Naive B cell (primary cell): Measurements from ENCODE around the gene STARD3. TPM values are rescaled to one million over a fixed set of nuclear protein-coding genes. Genes with fewer than 3 reads are reported as not detected.

Experiments used
- ATAC-seq, 2 donors: fragments of 150-1000 bp; cut with Tn5 transposase; 2 replicates each; pipeline ENCODE4 v1.10.0; 2021; ENCODE audit warnings: low read depth in 2 of 2, mild to moderate bottlenecking in 2 of 2, moderate library complexity in 2 of 2
- DNase-seq: peaks from one replicate; pipeline ENCODE4 v3.0.0; 2022
- H3K27ac Mint-ChIP-seq, 6 donors: one replicate each; pipeline ENCODE4 v1.8.0; 2020 to 2022; ENCODE audit warnings: mild to moderate bottlenecking in 6 of 6, mixed read lengths in 6 of 6, moderate library complexity in 5 of 6, inconsistent platforms in 2 of 6
- H3K27me3 Mint-ChIP-seq, 3 donors: one replicate each; pipeline ENCODE4 v1.8.0; 2021 to 2022; ENCODE audit warnings: mixed read lengths in 3 of 3, mild to moderate bottlenecking in 1 of 3
- H3K36me3 Mint-ChIP-seq, 2 donors: one replicate each; pipeline ENCODE4 v1.8.0; 2020 to 2022; ENCODE audit warnings: mixed read lengths in 2 of 2, inconsistent platforms in 1 of 2, mild to moderate bottlenecking in 1 of 2
- H3K4me1 Mint-ChIP-seq, 3 donors: one replicate each; pipeline ENCODE4 v1.8.0; 2020 to 2022; ENCODE audit warnings: mixed read lengths in 3 of 3, inconsistent platforms in 1 of 3, mild to moderate bottlenecking in 1 of 3, moderate library complexity in 1 of 3
- H3K4me3 Mint-ChIP-seq, 8 donors: one replicate each; pipeline ENCODE4 v1.8.0; 2020 to 2022; ENCODE audit warnings: mild to moderate bottlenecking in 8 of 8, mixed read lengths in 8 of 8, moderate library complexity in 8 of 8, inconsistent platforms in 2 of 8
- H3K9me3 Mint-ChIP-seq, 7 donors: one replicate each; pipeline ENCODE4 v1.8.0; 2020 to 2022; ENCODE audit warnings: mixed read lengths in 7 of 7, mild to moderate bottlenecking in 5 of 7, inconsistent platforms in 2 of 7, moderate library complexity in 1 of 7
- polyA plus RNA-seq, 6 donors: library from polyadenylated mRNA; unstranded; fragments of 300-500 nt; fragmentation: Illumina TruSeq; gene quantifications; one replicate each; pipeline ENCODE4 v1.2.3, GENCODE V29; 2021; ENCODE audit warnings: low read depth in 6 of 6

Gene STARD3
- polyA plus RNA-seq, 6 donors from 2014 or later, result 30.7 to 53.7 (median 42.0) TPM

DNA sequence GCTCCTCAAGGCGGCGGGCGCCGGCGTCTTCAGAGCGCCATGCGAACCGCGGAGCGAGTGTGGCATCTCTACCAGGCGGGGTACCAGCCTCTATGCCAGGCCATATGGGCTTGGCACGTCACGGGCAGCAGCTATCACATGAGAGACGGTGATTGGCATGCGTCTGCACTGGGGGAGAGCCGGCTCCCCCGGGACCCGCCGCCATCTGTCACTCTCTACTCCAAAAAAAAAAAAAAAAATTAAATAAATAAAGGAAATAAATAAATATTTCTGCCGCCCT, 29.2 kb upstream of the STARD3 start, which contains the start of gene NEUROD2:
TSS of gene NEUROD2 (minus strand) at position 70 of the 280 bp plus-strand sequence. CDS start 1,321 bp downstream, outside the sequence.
- Mint-ChIP-seq H3K36me3 (no peaks in the 10 kb centered on the region), H3K27ac (peak within 1 kb of the TSS in 3 of 6 donors; percentile 23 to 47 (median 37)), H3K9me3 (no peaks in the 10 kb centered on the region), H3K27me3 (peaks cover 39 to 68% (median 56%) of the 10 kb centered on the region in 3 donors), H3K4me1 (peaks cover 18 to 28% (median 27%) of the 10 kb centered on the region in 3 donors), H3K4me3 (peak within 1 kb of the TSS in 7 of 8 donors; percentile 45 to 76 (median 60))
- DNase-seq, result no peak
- ATAC-seq, result peak; percentile 58 to 60

DNA sequence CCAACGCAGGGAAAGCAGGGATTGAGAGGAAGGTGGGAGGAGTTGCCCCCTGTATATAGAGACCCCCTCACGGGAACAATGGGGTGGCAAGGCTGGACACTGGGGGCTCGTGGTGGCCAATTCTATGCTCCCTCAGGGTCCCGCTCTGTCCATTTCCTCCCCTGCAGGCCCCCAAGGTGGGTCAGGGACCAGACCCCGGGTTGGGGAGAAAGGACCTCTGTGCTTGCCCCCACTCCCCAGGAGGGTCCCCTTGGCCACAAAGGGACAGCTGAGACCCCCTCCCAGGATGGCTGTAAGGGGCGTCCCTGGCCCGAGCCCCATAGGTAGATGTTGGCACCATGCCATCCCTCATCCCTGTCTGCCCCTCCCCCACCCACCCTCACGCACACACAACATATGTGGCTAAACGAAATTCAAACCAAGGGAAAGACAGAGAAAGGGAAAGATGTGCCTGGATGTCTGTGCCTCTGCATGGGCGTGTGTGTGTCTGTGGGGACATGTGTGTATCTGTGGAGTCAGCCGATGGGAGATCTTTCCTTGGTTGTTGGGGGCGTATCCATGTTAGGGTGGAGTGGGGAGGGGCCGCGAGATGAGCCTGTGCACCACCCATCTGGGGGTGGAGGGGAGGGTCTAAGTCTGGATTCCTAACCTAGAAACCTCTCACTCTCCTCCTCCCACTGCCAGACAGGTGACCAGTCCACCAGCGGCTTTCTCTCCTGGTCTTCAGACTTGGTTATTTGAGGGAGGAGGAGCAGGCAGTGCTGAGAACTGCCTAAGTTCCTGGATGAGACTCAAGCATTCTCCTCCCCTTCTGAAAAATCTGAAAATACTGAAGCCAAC, 28.6 kb upstream of the STARD3 start:
- Mint-ChIP-seq H3K27me3 (peaks cover 38 to 68% (median 56%) of the 10 kb centered on the region in 3 donors), H3K4me3 (peak overlapping the region in 3 of 8 donors; percentile 6 to 71 (median 62))

DNA sequence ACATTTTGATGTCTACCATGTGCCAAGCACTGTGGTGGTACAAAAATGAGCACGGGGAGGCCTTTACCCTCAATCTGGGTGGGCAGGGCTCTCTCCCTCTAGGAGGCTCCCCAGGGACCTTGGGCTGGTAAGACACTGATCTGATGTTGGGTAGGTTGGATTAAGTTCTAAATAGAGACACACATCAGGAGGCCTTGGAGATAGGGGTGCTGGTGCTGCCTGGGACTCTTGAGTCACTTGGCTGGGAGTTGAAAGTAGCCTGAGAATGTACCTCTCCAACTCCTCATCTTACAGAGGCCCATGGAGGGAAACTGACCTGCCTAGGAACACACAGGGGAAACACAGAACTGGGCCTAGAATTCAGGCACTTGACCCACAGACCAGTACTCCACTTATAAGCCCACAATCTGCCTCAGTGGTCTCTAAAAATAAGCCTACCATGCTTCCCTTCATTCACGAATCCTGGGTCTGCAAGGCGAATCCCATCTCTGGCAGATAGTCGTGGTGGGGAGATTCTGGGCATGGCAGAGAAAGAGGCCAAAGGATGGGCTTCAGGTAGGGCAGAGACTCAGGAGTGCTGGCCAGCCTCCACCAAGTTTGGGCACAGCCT, 27.4 kb upstream of the STARD3 start:
- Mint-ChIP-seq H3K4me1 (peaks cover 13 to 27% (median 19%) of the 10 kb centered on the region in 3 donors), H3K9me3 (no peaks in the 10 kb centered on the region), H3K27ac (no peak overlapping the region), H3K36me3 (no peaks in the 10 kb centered on the region), H3K4me3 (no peak overlapping the region), H3K27me3 (peaks cover 37 to 71% (median 56%) of the 10 kb centered on the region in 3 donors)
- DNase-seq (no peak), ATAC-seq (no peak)

More for the DNA sequence above, 28.6 kb upstream of the STARD3 start:
- Mint-ChIP-seq H3K36me3 (no peaks in the 10 kb centered on the region), H3K27ac (peak overlapping the region in 1 of 6 donors; percentile 37), H3K9me3 (no peaks in the 10 kb centered on the region), H3K4me1 (peaks cover 16 to 29% (median 25%) of the 10 kb centered on the region in 3 donors)
- ATAC-seq (no peak), DNase-seq (no peak)

DNA sequence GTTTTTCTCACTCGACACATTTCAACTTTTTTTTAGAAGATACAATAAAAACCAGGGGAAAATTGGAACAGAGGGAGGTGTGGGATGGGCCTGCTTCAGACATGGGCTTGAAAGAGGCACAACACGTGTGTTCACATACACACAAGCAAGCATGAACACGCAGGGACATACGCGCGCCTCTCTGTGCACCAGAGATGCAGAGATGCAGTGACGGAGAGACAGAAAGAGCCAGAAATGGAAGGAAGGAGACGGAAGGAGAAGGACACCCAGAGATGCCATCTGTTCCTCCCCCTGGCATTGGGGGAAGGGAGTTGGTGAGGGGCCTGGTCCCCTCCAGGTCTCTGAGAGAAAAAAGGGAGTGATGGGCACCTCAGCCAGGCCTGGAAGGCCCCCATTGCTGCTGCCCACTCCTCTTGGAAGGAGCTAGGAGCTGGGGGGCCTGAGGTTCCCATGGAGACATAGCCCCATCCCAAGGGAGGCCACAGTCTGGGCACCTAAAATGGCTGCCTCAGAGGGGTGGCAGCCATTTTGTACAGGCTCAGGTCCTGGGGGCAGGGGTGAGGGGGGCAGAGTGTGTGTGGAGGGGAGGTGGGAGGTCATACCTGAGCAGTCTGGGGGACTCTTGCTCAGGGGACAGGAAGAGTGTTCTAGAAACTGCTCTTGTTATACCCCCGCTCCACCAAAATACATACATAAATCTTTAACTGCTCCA, 25.4 kb upstream of the STARD3 start:
- H3K4me3 Mint-ChIP-seq, result no peak overlapping the region
- no peak for DNase-seq
- ATAC-seq, result no peak
- no peak overlapping the region for H3K27ac Mint-ChIP-seq
- H3K9me3 Mint-ChIP-seq, result no peaks in the 10 kb centered on the region
- H3K4me1 Mint-ChIP-seq, result peaks cover 20 to 28% (median 20%) of the 10 kb centered on the region in 3 donors
- peaks cover 33 to 83% (median 62%) of the 10 kb centered on the region in 3 donors for H3K27me3 Mint-ChIP-seq
- no peaks in the 10 kb centered on the region for H3K36me3 Mint-ChIP-seq

DNA sequence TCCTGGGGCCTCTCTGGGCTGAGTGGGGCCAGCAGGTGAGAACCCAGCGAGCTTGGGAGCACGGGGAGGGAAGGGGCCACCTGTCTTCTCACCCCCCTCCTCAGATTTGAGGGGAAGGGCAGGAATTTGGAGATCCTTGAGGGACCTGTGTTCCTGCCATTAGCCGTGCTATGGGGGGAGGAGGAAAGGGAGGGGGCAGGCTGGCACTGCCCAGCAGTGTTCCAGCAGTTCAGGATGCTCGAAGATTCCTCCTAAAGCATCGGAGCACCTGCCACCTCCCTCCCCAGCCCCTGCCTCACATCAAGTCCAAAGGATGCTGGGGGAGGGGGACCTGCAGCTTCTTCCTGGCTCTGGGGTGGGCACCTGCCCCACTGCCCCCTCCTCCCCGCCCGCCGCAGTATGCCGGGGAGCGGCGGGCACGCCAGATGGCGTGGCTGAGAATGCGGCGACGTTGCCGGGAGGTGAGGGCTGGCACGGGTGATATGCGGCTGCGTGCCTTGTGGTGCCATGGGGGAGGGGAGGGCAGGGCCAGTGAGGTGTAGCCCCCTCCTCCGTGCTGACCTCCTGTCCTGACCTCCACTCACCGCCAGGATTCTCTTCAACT, 24.6 kb upstream of the STARD3 start:
- no peaks in the 10 kb centered on the region for H3K9me3 Mint-ChIP-seq
- H3K4me3 Mint-ChIP-seq, result no peak overlapping the region
- H3K27ac Mint-ChIP-seq, result peak overlapping the region in 1 of 6 donors; percentile 36
- ATAC-seq, result no peak
- DNase-seq, result no peak
- H3K27me3 Mint-ChIP-seq, result peaks cover 33 to 77% (median 55%) of the 10 kb centered on the region in 3 donors
- H3K36me3 Mint-ChIP-seq, result no peaks in the 10 kb centered on the region
- peaks cover 14 to 23% (median 21%) of the 10 kb centered on the region in 3 donors for H3K4me1 Mint-ChIP-seq

DNA sequence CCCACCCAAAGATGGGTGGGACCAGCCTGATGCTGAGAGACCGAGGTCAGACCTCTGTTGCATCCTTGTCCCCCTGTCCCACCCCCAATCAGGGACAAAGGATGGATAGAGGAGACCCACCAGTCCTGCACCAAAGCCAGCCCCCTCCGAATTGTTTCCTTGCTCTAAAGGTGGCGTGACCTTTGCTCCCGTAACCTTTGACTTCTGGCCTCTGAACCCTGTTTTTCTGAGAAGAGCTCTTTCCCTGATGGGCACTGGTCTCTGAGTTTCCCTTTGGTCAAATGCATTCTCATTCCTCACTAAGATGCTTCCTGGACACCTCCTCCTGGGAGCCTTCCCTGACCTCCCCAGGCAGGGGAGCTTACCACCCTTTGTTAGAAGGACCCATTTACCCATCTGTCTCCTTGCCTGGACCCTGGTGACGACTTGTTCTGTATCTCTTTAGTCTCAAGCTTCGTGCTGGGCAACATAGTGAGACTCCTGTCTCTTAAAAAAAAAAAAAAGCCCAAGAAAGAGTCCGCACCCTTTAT, 23.9 kb upstream of the STARD3 start:
- Mint-ChIP-seq H3K27me3 (peaks cover 33 to 71% (median 53%) of the 10 kb centered on the region in 3 donors), H3K4me1 (peaks cover 14 to 21% (median 20%) of the 10 kb centered on the region in 3 donors), H3K4me3 (no peak overlapping the region), H3K9me3 (no peaks in the 10 kb centered on the region), H3K27ac (peak overlapping the region in 1 of 6 donors; percentile 36), H3K36me3 (no peaks in the 10 kb centered on the region)
- ATAC-seq (no peak), DNase-seq (no peak)

DNA sequence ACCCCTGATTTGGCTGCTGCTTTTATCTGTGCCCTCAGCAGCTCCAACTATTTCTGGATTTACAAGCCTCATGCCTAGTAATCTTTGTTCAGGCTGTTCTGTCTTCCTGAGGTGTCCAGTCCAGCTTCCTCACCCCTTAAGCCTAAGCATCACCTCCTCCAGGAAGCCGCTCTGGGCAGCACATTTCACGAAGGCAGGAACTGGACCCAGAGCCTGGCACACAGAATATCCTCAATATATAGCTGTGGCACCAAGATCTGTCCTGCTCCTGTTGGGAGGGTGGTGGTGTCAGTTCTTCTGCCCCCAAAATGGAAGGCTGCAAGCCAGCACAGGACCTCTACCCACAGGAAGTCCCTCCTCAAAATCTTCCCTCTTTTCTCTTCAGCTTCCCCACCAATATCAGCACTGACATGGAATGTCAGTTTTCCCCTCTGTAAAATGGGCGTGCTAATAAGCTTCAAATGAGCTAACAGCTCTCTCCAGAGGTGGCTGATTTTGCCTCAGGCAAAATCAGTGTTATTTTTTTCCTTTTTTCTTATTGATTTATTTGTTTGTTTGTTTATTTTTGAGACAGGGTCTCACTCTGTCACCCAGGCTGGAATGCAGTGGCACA, 22.3 kb upstream of the STARD3 start:
- Mint-ChIP-seq H3K4me1 (peaks cover 19 to 30% (median 25%) of the 10 kb centered on the region in 3 donors), H3K9me3 (no peaks in the 10 kb centered on the region), H3K27ac (no peak overlapping the region), H3K4me3 (no peak overlapping the region), H3K27me3 (peaks cover 19 to 55% (median 37%) of the 10 kb centered on the region in 3 donors), H3K36me3 (no peaks in the 10 kb centered on the region)
- ATAC-seq (no peak), DNase-seq (no peak)

DNA sequence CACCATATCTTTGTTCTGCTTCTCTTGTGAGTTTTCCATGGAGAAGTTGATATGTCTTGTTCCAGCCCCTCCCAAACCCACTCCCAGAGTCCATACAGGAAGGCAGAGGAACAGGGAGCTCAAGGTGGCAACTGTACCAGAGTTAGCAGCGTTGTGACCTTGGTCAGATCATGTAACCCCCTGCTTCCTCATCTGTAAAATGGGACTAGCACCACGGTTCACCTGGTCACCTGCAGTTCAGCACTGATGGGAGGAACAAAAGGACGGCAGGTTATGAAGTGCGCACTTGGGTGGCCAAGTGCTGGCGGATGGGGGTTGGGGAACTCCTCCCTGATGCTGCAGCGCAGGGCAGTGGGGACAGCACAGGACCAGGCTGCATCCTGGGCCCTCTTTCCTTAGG, 21.5 kb upstream of the STARD3 start:
- Mint-ChIP-seq H3K4me1 (peaks cover 19 to 30% (median 26%) of the 10 kb centered on the region in 3 donors), H3K4me3 (peak overlapping the region in 3 of 8 donors; percentile 9 to 44 (median 26)), H3K27ac (no peak overlapping the region), H3K9me3 (no peaks in the 10 kb centered on the region), H3K27me3 (peaks cover 19 to 47% (median 36%) of the 10 kb centered on the region in 3 donors), H3K36me3 (no peaks in the 10 kb centered on the region)
- DNase-seq, result no peak
- ATAC-seq, result no peak

DNA sequence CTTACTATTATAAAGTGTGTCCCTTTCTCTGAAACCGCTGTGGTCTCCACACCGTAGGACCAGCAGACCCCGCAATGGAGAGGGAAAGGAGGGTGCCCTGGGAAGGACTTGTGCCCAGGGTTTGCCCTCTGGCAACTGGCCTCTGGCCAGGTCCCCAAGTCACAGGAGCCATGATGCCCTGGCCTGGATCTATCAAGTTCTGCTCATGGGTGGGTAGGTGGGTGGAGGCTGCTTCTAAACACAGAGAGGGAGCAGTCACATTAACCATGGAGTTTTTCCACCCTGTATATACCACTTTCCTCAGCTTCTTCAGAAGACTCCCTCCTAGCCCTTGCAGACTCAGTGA, 19.9 kb upstream of the STARD3 start:
- no peaks in the 10 kb centered on the region for H3K9me3 Mint-ChIP-seq
- H3K27me3 Mint-ChIP-seq, result peaks cover 10 to 40% (median 28%) of the 10 kb centered on the region in 3 donors
- H3K36me3 Mint-ChIP-seq, result no peaks in the 10 kb centered on the region
- peaks cover 23 to 36% (median 30%) of the 10 kb centered on the region in 3 donors for H3K4me1 Mint-ChIP-seq
- ATAC-seq, result no peak
- DNase-seq, result no peak
- peak overlapping the region; percentile 59 to 90 (median 86) for H3K4me3 Mint-ChIP-seq
- H3K27ac Mint-ChIP-seq, result no peak overlapping the region

DNA sequence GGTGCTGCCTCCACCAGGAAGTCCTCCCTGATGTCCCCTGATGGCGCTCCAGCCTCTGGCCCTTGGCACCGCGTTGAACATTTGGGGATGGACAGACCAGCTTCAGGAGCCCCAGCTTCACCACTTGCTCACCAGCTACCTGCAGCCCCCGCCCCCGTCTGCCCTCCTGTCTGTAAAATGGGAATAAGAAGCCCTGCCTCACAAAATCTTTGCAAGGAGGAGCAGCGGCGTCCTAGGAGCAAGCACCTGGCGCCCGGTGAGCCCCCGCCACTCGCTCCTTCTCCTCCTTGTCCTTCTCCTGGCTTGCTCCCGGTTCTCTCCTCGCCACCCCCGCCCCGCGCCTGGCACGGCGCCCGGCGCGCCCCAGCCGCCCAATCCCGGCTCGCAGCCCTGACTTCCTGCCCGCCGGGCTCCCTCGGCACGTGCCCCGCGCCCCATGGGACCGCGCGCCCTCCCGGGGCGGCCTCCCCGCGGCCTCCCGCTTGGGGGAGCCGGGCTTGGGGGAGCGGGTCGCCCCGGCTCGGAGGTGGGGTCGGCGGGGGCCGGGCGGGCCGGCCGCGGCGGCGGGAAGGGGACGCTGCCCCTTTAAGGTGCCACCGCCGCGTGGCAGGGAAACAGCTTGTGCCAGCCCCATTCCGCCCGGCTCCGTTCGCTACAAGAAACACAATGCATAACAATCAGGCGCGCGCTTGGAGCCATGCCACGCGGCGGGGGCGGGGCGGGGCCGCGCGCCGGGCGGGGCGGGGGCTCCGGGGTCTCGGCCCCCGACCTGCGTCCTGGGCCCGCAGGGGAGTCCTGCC, 19.3 kb upstream of the STARD3 start:
- peak overlapping the region; percentile 86 to 94 (median 89) for H3K4me3 Mint-ChIP-seq
- peaks cover 25 to 42% (median 36%) of the 10 kb centered on the region in 3 donors for H3K4me1 Mint-ChIP-seq
- H3K9me3 Mint-ChIP-seq, result no peaks in the 10 kb centered on the region
- peak; percentile 62 to 67 for ATAC-seq
- DNase-seq, result peak; percentile 62
- peak overlapping the region in 4 of 6 donors; percentile 15 to 53 (median 34) for H3K27ac Mint-ChIP-seq
- peaks cover 10 to 38% (median 26%) of the 10 kb centered on the region in 3 donors for H3K27me3 Mint-ChIP-seq
- H3K36me3 Mint-ChIP-seq, result no peaks in the 10 kb centered on the region

DNA sequence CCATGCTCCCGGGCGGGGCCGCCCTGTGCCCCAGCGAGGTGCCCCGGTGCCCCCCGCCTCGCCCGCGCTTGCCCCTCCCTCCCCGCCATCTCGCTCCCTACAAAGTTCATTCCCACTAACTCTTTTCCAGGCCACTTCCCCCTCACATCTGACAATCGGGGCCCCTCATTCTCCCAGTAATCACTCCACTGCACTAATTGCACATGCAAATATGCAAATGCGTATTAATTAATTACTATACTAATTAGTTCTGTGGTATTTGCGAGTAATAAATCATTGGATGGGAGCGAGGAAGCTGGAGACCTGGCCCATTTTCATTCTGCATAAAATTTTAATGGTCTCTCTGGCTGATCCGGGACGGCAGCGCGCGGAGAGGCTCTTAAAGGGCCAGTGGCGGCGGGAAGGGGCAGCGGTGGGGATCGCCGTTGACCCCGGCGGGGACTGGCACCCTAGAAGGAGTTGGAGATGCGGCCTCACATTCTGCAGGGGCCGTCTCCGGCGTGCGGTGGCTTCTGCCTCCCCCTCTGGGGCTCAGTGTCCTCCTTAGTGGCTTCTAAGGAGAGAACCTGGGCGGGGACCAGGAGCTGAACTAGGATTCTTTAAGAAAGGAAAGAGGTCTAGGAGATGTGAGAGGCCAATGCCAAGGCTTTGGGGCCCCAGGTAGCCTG, 18.6 kb upstream of the STARD3 start:
- Mint-ChIP-seq H3K27ac (peak overlapping the region in 5 of 6 donors; percentile 20 to 77 (median 48)), H3K4me3 (peak overlapping the region; percentile 86 to 94 (median 89)), H3K36me3 (no peaks in the 10 kb centered on the region), H3K4me1 (peaks cover 27 to 43% (median 41%) of the 10 kb centered on the region in 3 donors), H3K27me3 (peaks cover 5 to 31% (median 19%) of the 10 kb centered on the region in 3 donors), H3K9me3 (no peaks in the 10 kb centered on the region)
- DNase-seq, result no peak
- no peak for ATAC-seq
